ENCODE results near the gene UNC45A. TPM values are rescaled to one million over a fixed set of nuclear protein-coding genes. Genes with fewer than 3 reads are reported as not detected.
A peak's percentile ranks its signal among the peaks of the same experiment; 100 is the strongest.

The UNC45A gene
- polyA plus RNA-seq, 12 donors, result 21.8 to 49.6 (median 26.0) TPM; not detected in 1

DNA sequence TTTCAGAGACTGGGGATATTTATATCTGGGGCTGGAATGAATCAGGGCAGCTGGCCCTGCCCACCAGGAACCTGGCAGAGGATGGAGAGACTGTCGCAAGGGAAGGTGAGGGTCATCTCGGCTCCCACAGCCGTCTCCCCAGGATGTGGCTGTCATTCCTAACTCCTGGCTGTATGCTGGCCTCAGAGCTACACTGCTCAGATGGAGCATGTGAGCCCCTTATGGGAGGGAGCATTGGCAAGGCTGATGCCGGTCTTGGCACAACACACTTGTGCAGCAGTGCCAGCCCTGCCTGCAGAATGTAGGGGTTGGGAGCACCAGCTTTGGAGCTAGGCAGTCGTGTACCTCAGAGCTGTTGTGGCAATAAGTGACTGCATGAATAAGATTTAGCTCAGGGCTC lies 24.8 kb downstream of the UNC45A start:
- DNase-seq, result peak; percentile 51

DNA sequence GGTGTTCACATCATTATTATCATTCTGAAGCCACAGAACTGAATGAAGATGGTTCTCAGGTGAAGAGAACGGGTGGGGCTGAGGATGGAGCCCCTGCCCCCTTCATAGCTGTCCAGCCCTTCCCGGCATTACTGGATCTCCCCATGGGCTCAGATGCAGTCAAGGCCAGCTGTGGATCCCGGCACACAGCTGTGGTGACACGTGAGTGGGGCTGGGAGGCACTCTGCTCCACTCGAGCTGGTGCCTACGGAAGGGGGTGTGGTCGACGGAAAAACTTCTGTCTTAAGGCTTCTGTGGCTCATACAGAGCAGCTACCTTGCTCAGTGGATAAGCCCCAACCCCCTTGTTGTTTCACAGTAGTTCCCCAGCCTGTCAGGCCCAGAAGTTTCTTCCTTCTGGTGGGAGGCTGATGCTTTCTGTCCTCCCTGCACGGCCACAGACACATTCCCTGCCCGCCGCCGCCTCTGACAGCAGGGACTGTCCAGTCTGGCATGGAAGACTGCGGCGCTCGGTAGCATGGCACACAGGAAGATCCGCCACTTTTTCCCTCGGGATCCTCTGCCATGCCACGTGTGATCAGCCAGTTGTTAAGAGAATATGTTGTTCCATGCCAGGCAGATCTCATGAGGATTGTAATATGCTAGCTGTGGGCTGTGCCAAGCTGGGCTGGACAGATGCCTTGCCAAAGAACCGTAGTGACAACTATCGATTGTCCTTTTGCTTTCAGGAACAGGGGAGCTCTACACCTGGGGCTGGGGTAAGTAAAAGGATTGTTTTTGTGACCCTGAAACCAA lies 25.4 kb downstream of the UNC45A start:
- DNase-seq, result no peak

DNA sequence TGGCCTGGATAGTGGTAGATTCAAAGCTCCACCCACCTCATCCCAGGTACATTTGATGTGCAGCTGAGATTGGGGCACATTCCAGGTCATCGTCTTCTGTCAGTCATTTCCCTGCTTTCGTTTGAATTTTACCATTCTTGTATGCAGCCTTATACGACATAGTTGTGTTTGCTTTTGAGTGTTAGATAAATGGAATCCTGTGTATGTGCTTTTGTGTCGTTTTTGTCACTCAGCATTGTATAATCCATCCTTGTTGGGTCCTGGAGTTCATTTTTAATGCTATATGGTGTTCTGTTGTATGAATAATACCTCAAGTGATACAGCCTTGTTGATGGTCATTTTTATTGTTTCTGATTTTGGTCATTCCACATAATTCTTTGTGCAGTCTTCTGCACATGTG lies 26.9 kb downstream of the UNC45A start:
- no peak for DNase-seq

DNA sequence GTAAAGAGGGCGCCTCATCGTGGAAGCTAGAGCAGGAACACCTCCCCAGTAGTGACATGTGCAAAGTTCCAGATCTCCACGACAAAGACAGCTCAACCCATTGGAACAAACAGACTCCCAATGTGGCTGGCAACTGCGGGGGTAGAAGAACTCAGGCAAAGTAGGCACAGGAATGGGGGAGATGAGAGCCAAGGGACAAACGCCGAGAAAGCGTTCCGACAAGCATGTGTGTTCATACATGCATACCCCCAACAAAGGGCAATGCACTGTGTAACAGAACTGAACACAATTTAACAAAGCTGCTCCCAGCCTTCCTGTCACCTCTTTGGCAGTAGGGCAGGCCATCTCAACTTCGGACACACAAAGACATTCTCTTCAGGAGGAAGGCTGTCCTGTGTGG lies 31.2 kb downstream of the UNC45A start:
- DNase-seq, result no peak

DNA sequence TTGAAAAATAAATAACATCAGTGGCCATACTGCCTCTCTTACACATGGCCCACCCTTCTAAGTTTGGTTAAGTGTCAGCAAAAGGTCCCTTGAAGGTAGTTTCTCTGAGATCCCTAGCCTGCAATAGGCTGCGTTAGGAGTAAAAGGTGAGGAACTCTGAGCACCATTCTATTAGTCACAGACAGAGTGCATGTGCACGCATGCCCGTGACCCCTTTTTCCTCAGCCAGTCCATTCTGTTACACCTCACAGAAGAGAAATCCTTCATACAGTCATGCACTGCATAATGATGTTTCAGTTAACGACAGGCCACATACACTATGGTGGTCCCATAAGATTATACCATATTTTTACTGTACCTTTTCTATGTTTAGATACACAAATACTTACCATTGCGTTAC lies 32.1 kb downstream of the UNC45A start:
- DNase-seq, result no peak

DNA sequence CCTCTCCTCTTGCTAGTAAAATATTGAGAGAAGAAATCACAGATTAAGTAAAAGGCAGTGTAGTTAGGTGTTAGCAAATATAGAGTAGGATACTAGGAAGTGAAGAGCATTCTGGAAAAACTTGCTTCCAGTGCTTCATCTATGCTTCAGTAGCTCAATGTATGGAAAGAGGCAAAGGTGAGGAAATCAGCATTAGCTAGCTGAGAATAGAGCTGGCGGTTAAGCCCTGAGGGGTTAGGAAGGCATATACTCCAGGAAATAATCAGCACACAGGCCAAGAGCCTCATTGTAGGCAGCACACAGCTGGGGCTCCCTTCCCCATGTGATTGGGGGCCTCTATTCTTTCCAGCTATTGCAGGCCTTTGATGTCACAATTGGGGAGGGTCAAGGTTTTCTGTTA lies 33.3 kb downstream of the UNC45A start:
- DNase-seq, result no peak

DNA sequence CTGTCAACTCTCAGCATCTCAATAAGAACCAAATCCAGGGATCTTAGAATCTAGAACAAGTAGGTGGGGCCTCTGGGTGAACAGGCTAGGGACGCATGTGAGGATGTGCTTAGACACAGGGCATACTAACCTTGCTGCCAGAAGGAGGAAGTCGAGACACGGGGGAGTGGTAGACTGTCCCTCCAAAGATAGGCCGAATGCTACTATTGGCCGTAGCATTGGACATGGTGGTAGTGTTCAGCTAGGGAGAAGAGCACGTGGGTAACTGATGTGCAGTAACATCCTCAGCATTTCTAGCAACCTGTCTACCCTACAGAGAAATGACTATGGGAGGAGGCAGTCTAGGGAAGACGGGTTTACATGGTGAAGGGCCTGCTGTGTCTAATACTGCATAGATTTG lies 35.2 kb downstream of the UNC45A start:
- DNase-seq, result no peak

DNA sequence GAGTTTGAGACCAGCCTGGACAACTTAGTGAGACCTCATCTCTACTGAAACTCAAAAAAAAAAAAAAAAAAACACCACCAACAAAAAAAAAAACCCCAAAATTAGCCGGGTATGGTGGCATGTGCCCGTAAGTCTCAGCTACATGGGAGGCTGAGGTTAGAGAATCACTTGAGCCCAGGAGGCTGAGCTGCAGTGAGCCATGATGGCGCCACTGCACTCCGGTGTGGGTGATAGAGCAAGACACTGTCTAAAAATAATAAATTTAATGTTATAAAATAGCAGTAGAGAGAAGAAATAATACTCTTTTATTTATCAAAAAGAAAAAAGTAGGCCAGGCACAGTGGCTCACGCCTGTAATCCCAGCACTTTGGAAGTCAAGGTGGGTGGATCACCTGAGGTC lies 37.0 kb downstream of the UNC45A start:
- DNase-seq, result no peak

DNA sequence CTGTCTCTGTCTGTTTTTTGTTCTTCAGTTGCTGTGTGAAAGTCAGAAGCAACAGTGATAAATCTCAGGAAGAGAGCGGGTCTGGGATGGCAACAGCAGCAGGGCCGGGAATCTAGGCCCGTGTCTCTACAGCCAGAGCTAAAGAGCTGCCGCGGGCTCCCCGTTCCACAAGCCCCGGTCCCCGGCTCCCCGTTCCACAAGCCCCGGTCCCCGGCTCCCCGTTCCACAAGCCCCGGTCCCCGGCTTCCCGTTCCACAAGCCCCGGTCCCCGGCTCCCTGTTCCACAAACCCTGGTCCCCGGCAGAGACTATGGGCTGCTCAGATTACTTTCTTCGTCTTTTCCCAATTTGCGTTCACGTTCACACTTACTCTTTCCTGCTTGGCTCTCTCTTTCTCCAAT lies 39.1 kb downstream of the UNC45A start:
- DNase-seq, result no peak

DNA sequence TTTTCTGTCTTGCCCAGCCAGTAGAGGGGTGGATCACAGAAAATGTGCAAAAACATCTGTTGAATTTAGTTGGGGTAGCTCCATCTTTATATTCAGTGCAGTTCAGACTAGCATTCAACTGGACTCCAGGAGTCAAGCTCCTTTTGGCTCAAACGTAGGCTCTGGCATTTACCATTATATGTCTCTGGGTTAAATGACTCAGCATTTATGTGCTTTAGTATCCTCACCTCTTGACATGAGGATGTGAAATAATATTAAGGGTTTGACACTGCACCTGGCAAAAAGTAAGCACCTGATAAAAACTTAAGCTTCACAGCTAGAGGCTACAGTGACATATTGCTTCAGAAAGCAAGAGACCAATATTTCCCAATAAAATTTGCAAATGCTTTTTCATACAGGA lies 44.5 kb downstream of the UNC45A start:
- DNase-seq, result no peak

DNA sequence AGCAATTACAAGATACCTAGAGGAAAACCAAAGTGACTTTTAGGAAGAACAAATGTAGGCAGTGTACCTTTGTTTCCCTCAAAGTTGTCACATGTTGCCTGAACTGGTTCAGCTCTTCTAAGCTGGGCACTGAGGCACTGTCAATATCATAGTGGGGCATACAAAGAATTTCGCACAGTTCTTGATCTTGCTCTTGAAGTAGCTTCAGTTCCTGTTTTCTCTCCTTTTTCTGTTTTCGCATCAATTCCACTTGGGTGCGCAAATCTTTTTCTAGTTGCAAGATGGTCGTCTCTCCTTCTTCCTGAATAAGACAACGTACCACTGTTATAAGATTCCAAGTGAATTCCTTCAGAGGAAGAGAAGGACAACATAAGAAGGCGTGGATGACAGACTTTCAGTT lies 46.6 kb downstream of the UNC45A start:
- no peak for DNase-seq

DNA sequence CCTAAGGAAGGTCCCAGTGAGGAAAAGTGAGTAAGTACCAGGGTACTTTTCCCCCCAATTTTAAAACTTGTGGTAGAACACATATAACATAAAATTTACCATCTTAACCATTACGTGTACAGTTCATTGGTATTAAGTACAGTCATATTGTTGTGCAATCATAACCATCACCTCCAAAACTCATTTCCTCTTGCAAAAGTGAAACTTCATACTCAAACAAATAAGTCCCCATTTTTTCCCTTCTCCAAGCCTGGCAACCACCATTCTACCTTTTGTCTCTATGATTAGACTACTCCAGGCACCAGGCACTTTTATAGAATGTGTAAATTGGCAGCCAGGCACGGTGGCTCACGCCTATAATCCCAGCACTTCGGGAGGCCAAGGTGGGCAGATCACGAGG lies 47.0 kb downstream of the UNC45A start:
- no peak for DNase-seq

DNA sequence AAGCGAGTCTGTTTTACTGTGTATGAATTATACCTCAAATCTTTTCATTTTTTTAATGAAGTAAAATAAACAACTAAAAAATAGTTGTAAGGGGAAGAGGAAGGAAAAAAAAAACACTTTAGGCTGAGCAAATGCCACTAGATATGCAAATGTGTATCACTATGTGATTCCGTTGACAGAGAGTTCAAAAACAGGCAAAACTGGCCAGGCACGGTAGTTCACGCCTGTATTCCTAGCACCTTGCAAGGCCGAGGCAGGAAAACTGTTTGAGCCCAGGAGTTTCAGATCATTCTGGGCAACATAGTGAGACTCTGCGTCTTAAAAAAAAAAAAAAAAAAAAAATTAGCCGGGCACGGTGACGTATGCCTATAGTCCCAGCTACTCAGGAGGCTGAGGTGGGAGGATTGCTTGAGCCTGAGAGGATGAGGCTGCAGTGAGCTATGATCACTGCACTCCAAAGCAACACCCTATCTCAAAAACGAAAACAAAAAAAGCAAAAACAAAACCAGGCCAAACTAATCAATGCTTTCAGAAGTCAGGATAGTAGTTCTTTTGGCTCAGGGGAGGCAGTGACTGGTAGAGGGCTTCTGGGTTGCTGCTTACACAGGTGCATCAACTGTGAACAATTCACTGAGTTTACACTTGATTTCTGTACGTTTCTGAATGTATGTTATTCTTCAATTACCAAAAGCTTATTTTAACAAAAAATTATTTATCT lies 51.9 kb downstream of the UNC45A start:
- DNase-seq, result no peak

DNA sequence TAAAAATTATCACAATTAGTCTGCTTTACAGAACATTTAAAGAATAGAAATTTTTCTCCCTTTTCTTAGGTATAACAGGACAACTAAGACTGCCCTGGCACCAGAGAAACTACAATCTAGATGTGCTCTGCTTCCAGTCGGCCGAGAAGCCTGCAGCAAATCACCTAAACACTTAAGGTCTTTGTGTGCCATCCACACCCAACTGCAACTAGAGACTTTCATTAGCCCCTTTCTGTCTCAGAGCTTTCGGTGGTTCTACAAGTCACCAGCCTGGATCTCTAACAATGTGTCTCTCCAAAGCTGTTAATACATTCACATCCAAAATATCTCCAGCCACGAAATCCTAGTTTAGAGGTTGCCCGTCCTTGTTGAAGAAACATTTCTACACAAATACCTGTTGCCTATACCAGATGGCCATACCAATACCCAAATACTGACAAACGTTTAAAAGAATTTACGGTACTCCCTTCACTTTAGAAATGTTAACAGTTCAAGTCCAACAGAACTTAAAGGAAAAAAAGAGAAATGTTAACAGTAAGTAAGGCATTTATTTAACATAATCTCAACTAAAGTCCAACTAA lies 52.6 kb downstream of the UNC45A start:
- no peak for DNase-seq

DNA sequence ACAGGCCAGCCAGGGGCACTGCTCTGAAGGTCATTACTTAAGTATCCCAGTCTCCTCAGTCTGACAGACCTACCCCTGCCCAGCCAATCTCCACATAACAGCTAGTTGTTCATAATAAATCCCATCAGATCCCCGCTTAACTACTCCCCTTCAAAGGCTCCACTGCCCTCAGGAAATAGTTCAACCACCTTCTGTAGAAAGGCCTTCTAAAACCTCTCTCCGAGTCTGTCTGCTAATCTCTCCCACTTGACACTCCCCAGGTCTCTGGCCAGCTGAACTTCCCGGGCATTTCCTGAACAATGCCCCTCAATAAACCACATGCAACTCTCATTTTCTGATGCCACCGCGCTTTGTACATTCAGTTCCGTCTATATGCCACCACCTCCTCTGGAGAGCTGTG lies 53.2 kb downstream of the UNC45A start:
- no peak for DNase-seq

DNA sequence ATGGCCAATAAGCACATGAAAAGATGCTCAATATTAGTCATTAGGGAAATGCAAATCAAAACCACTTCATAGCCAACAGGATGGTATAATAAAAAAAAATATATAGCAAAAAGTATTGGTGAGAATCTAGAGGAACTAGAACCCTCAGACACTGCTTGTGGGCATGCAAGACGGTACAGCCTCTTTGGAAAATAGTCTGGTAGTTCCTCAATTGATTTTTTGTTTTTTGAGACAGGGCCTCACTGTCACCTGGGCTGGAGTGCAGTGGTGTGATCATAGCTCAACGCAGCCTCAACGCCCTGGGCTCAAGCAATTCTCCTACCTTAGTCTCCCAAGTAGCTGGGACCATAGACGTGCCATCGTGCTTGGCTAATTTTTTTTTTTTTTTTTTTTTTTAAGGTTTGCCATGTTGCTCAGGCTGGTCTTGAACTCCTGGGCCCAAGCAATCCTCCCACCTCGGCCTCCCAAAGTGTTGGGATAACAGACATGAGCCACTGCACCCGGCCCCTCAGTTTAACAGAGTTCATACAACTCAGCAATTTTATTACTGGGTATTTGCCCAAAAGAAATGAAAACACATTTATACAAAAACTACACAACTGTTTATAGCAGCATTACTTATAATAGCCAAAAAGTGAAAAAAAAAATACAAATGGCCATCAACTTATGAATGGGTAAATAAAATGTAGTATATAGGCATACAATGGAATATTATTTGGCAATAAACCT lies 54.1 kb downstream of the UNC45A start:
- DNase-seq, result no peak

DNA sequence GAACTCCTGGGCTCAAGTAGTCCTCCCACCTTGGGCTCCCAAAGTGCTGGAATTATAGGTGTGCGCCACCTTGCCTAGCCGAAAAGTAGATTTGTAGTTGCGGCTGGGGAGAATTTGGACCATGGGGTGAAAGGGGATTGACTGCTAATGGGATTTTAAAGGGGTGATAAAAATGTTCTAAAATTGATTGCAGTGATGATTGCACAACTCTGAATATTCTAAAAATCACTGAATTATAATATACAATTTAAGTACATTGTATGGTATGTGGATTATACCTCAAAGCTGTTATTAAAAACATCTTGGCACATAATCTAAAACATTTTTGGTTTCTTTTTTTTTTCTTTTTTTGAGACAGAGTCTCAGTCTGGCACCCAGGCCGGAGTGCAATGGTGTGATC lies 55.4 kb downstream of the UNC45A start:
- DNase-seq, result no peak

DNA sequence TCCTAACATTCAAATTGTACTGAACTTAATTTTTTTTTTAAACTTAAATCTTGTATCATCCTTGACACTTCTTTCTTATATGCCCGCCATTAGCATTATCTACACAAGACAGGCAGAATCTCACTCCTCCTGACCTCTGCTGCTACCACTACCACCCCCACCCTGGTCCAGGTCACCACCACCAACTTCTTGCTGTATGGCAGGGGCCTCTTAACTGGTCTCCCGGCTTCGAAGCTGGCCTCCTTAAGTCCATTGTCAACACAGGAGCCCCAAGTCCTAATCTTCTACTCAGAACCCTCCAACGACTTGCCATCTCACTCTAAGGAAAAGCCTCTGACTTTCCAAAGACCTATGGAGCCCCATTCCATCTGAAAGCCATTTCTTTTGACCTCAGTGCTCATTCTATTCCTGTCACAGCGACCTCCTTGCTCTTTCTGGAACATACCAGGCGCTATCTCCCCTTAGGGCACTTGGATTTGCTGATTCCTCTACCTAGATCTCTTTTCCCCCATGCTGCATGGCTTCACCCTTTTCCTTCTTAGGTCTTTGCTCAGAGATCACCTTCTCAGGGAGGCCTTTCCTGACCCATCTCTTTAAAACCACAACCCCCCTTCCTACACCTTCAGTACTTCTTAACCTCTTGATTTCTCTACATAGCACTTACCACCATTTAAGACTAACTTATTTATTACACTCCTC lies 56.7 kb downstream of the UNC45A start:
- no peak for DNase-seq

DNA sequence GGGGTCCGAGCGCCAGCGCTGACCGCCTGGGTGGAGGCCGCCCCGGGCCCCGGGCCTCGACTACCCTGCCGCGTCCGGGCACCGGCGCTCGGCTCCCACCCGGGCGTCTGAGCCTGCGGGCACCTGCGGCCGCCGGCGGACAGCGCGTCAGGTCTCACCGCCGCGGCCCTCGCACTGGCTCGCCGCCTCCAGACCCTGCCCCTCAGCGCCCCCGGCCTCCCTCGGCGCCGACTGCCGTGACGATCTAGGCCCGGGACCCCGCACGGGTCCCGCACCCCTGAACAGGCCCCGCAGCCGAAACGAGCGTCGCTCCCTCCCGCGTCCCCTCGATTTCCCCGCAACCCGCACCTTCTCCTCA lies 59.0 kb downstream of the UNC45A start:
- DNase-seq, result no peak

DNA sequence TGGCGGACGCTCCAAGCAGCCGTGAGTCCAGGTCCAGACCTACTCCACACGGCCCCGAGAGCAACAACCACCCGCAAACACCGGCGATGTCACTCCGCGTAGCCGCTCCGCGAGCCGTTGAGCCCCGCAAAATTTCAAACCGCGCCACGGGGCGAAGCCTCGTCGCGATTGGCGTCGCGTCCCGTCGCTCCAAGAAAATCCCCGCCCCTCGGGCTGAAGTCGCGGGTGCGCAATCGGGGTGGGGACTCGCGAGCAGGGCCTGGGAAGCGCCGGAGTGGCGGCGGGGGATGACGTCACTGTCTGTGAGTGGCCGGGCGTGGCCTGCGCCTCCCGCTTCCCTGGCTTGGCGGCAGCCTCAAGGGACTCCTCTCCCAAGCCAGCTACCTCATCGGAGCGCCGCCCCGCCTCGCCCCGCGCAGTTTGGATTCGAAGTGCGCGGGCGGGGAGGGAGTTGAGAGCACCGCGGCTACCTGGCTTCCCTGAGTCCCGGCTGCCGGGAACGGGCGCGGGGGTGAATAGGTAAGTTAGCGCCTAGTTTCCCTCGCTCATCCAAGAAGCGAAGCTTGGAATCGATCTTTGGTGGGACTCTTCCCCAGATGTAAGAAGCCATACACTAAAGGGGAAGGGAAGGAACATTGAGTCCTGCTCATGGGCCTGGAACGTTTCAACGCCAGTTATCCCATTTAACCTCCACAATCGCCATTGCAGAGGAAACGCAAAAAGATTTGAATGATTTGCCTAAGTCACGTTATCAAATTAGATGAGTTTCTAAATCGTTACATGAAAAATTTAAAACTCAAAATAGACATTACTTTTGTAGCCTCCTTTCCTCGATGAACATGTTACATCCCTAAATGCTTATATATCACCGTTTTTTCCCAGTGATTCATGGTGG lies 59.6 kb downstream of the UNC45A start, which contains the start of gene PRC1:
PRC1 (minus strand) TSS at position 119 of the 895 bp plus-strand sequence; CDS start at position 1, 118 bp downstream.
- DNase-seq, result peak; percentile 96

DNA sequence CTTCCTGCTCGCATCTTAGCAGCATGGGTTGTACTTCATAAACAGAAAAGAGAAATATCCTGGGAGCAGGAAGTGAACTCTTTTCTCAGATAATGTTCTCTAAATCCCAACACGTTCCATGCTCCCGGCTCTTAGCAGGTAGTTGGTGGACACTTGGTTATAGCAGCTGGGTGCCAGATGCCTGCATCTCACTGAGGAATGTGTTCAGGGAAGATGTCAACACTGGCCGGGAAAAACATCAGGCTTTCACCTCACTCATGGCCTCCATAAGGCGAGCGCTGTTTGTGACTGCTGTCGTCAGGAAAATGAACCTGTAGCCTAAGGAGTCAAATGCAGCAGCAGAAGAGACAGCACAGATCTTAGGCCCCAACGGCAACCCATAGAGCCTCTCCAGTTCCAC lies 63.7 kb downstream of the UNC45A start:
- DNase-seq, result no peak

Measured in muscle of arm (tissue), 12 donors.